ENCODE measurements around the gene KATNB1. TPM values are rescaled to one million over a fixed set of nuclear protein-coding genes. Genes with fewer than 3 reads are reported as not detected.
"Not testable (repeated sequence)": the region's sequence is repeated elsewhere in the genome, so short reads cannot be mapped to it uniquely, and the experiment has no call there.

The KATNB1 gene
- total RNA-seq, 1 donor, result 11.8 TPM

- Histone ChIP-seq H3K9me3 (ENCODE audit: low read depth, low read length) (no peaks in the 10 kb centered on the region), H3K4me3 (ENCODE audit: low read length) (no peak overlapping the region), H3K4me1 (ENCODE audit: insufficient read depth, low read length) (no peaks in the 10 kb centered on the region), H3K27me3 (ENCODE audit: insufficient read depth, low read length) (no peaks in the 10 kb centered on the region)
Observed at GRCh38 chr16:57709663-57710062, 25.9 kb upstream of the KATNB1 start.

GRCh38 chr16:57711346-57711745 is 24.2 kb upstream of the KATNB1 start:
- Histone ChIP-seq H3K27me3 (ENCODE audit: insufficient read depth, low read length) (no peaks in the 10 kb centered on the region), H3K4me1 (ENCODE audit: insufficient read depth, low read length) (no peaks in the 10 kb centered on the region), H3K4me3 (ENCODE audit: low read length) (no peak overlapping the region), H3K9me3 (ENCODE audit: low read depth, low read length) (no peaks in the 10 kb centered on the region)

GRCh38 chr16:57711993-57712392 is 23.6 kb upstream of the KATNB1 start:
- no peaks in the 10 kb centered on the region for H3K9me3 ChIP-seq (ENCODE audit: low read depth, low read length)
- H3K27me3 ChIP-seq (ENCODE audit: insufficient read depth, low read length), result no peaks in the 10 kb centered on the region
- H3K4me3 ChIP-seq (ENCODE audit: low read length), result no peak overlapping the region
- H3K4me1 ChIP-seq (ENCODE audit: insufficient read depth, low read length), result no peaks in the 10 kb centered on the region

GRCh38 chr16:57712569-57712968 is 23.0 kb upstream of the KATNB1 start:
- not testable (repeated sequence) for H3K9me3 ChIP-seq (ENCODE audit: low read depth, low read length); H3K27me3 ChIP-seq (ENCODE audit: insufficient read depth, low read length); H3K4me3 ChIP-seq (ENCODE audit: low read length); H3K4me1 ChIP-seq (ENCODE audit: insufficient read depth, low read length)

- Histone ChIP-seq H3K27me3 (ENCODE audit: insufficient read depth, low read length) (no peaks in the 10 kb centered on the region), H3K4me3 (ENCODE audit: low read length) (no peak overlapping the region), H3K9me3 (ENCODE audit: low read depth, low read length) (no peaks in the 10 kb centered on the region), H3K4me1 (ENCODE audit: insufficient read depth, low read length) (no peaks in the 10 kb centered on the region)
Observed at GRCh38 chr16:57713596-57713995, 22.0 kb upstream of the KATNB1 start.

- no peaks in the 10 kb centered on the region for H3K9me3 ChIP-seq (ENCODE audit: low read depth, low read length)
- no peaks in the 10 kb centered on the region for H3K27me3 ChIP-seq (ENCODE audit: insufficient read depth, low read length)
- H3K4me1 ChIP-seq (ENCODE audit: insufficient read depth, low read length), result no peaks in the 10 kb centered on the region
- no peak overlapping the region for H3K4me3 ChIP-seq (ENCODE audit: low read length)
Observed at GRCh38 chr16:57714047-57714446, 21.5 kb upstream of the KATNB1 start.

- Histone ChIP-seq H3K9me3 (ENCODE audit: low read depth, low read length) (no peaks in the 10 kb centered on the region), H3K4me3 (ENCODE audit: low read length) (no peak overlapping the region), H3K27me3 (ENCODE audit: insufficient read depth, low read length) (no peaks in the 10 kb centered on the region), H3K4me1 (ENCODE audit: insufficient read depth, low read length) (no peaks in the 10 kb centered on the region)
Observed at GRCh38 chr16:57720142-57720575, 15.4 kb upstream of the KATNB1 start.

GRCh38 chr16:57721356-57722209 is 14.0 kb upstream of the KATNB1 start:
- Histone ChIP-seq H3K4me1 (ENCODE audit: insufficient read depth, low read length) (no peaks in the 10 kb centered on the region), H3K4me3 (ENCODE audit: low read length) (no peak overlapping the region), H3K9me3 (ENCODE audit: low read depth, low read length) (no peaks in the 10 kb centered on the region), H3K27me3 (ENCODE audit: insufficient read depth, low read length) (no peaks in the 10 kb centered on the region)

GRCh38 chr16:57722210-57722499 is 13.4 kb upstream of the KATNB1 start:
- Histone ChIP-seq H3K27me3 (ENCODE audit: insufficient read depth, low read length) (no peaks in the 10 kb centered on the region), H3K9me3 (ENCODE audit: low read depth, low read length) (no peaks in the 10 kb centered on the region), H3K4me1 (ENCODE audit: insufficient read depth, low read length) (no peaks in the 10 kb centered on the region), H3K4me3 (ENCODE audit: low read length) (no peak overlapping the region)

GRCh38 chr16:57722651-57723050 is 12.9 kb upstream of the KATNB1 start:
- no peak overlapping the region for H3K4me3 ChIP-seq (ENCODE audit: low read length)
- no peaks in the 10 kb centered on the region for H3K27me3 ChIP-seq (ENCODE audit: insufficient read depth, low read length)
- H3K9me3 ChIP-seq (ENCODE audit: low read depth, low read length), result no peaks in the 10 kb centered on the region
- no peaks in the 10 kb centered on the region for H3K4me1 ChIP-seq (ENCODE audit: insufficient read depth, low read length)

- Histone ChIP-seq H3K27me3 (ENCODE audit: insufficient read depth, low read length) (no peaks in the 10 kb centered on the region), H3K4me1 (ENCODE audit: insufficient read depth, low read length) (no peaks in the 10 kb centered on the region)
Observed at GRCh38 chr16:57723170-57723569, 12.4 kb upstream of the KATNB1 start.

GRCh38 chr16:57724531-57724930 is 11.0 kb upstream of the KATNB1 start:
- Histone ChIP-seq H3K4me3 (ENCODE audit: low read length) (no peak overlapping the region), H3K9me3 (ENCODE audit: low read depth, low read length) (no peaks in the 10 kb centered on the region), H3K4me1 (ENCODE audit: insufficient read depth, low read length) (no peaks in the 10 kb centered on the region), H3K27me3 (ENCODE audit: insufficient read depth, low read length) (no peaks in the 10 kb centered on the region)

More at GRCh38 chr16:57723170-57723569, 12.4 kb upstream of the KATNB1 start:
- Histone ChIP-seq H3K4me3 (ENCODE audit: low read length) (no peak overlapping the region), H3K9me3 (ENCODE audit: low read depth, low read length) (no peaks in the 10 kb centered on the region)

GRCh38 chr16:57725151-57725550 is 10.4 kb upstream of the KATNB1 start:
- Histone ChIP-seq H3K4me1 (ENCODE audit: insufficient read depth, low read length) (no peaks in the 10 kb centered on the region), H3K4me3 (ENCODE audit: low read length) (no peak overlapping the region), H3K27me3 (ENCODE audit: insufficient read depth, low read length) (no peaks in the 10 kb centered on the region), H3K9me3 (ENCODE audit: low read depth, low read length) (no peaks in the 10 kb centered on the region)

- Histone ChIP-seq H3K9me3 (ENCODE audit: low read depth, low read length) (no peaks in the 10 kb centered on the region), H3K4me3 (ENCODE audit: low read length) (no peak overlapping the region), H3K4me1 (ENCODE audit: insufficient read depth, low read length) (no peaks in the 10 kb centered on the region), H3K27me3 (ENCODE audit: insufficient read depth, low read length) (no peaks in the 10 kb centered on the region)
Observed at GRCh38 chr16:57725554-57725953, 10.0 kb upstream of the KATNB1 start.

GRCh38 chr16:57725976-57726375 is 9.6 kb upstream of the KATNB1 start:
- Histone ChIP-seq H3K27me3 (ENCODE audit: insufficient read depth, low read length) (no peaks in the 10 kb centered on the region), H3K9me3 (ENCODE audit: low read depth, low read length) (no peaks in the 10 kb centered on the region), H3K4me1 (ENCODE audit: insufficient read depth, low read length) (no peaks in the 10 kb centered on the region), H3K4me3 (ENCODE audit: low read length) (no peak overlapping the region)

GRCh38 chr16:57726433-57726947 is 9.1 kb upstream of the KATNB1 start:
- Histone ChIP-seq H3K4me1 (ENCODE audit: insufficient read depth, low read length) (no peaks in the 10 kb centered on the region), H3K27me3 (ENCODE audit: insufficient read depth, low read length) (no peaks in the 10 kb centered on the region), H3K9me3 (ENCODE audit: low read depth, low read length) (no peaks in the 10 kb centered on the region), H3K4me3 (ENCODE audit: low read length) (no peak overlapping the region)
